ELF-1 (cell line): ENCODE data around the gene SHANK2.
A peak's percentile ranks its signal among the peaks of the same experiment; 100 is the strongest.

Experiments used
- DNase-seq: peaks from one replicate; pipeline ENCODE4 v3.0.0-alpha.2; 2016; ENCODE audit warnings: low read depth, low spot score

Gene SHANK2

DNA sequence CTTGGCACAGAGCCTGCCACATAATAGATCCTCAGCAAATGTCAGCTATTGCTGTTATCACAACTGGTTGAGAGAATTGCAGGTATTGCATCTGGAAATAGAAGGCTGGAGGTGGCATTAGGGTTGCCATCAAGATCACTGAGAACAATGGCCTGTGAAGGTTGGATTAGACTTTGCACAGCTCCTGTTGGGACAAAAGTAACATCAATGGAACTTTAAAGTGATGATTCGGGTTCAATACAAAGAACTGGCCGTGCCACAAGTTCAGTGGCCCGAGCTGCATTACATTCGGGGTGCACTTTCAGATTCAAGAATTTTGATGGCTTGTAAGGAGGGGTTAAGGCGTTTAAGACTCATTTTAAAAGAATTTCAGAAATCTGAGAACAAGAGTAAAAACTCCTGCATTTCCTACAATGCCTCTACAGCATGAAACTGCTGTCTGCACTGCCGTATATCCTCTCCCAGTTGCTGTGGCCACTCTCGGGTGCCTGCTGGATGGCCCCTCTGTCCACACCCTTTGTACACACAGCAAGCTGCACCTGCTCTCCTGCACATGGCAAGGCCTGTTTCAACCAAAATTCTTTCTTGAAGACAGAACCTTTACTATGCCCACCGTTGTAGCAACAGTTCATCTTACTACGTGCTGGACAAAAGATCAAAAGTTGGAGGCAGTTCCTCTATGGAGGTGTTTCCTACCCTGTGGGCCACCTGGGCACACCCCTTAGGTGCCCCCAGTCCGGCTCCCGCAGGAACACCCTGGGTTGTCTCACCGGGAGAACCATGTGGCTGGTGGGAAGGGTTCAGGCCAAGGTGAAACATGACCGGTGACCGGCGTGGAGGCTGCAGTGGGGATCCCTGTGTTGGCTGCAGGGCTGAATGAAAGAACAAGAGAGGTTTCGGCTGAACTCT, 17.5 kb upstream of the SHANK2 start:
- DNase-seq = no peak

DNA sequence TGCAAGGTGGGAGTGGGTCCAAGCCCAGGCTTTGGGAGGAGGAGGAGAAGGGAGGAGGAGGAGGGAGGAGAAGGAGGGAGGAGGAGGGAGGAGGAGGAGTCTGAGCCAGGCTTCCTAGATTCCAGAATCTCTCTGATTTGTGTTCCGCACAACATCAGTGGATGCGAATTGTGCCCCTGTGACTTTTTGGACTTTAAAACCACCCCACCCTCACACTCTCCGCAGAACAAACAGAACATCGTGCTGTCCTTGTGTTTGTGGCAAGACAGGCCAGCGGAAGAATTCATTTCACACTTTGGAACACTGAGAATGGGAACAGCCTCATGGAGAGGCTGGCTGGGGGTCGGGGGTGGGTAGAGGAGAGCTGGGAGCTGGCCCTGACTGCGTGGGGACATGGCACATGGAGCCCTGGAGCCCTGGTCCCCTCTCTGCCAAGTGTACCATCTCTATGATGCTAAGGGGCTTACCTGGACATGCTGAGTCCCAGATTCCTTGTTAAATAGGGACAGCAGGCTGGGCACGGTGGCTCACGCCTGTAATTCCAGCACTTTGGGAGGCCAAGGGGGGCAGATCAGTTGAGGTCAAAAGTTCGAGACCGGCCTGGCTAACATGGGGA, 16.4 kb upstream of the SHANK2 start:
- no peak for DNase-seq

DNA sequence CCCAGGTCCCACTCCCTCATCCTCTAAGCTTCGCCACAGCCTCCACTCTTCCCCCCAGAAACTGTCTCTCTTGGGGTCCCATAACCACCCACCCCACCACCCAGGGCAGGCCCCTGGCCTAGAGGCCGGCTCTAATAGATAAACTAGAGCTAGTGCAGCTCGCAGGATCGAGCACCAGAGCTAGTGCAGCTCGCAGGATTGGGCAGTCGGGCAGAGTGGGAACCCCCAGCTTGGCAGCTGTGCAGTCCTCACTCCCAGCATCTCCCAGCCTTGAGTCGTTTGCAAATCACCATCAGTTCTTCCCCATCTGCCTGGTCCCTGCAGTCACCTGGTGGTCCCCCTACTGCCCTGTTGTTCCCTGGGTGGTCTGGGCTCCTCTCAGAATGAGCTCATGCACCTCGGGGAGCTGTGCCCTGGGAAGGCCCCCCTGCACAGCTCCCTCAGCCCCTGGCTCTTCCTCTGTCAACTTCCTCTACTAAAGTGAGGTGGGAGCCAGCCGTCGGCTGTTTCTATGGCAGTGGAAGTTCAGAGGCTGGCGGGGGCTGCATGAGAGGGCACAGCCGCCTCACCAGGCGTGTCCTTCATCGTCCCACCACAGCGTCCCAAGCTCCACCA, 15.5 kb upstream of the SHANK2 start:
- DNase-seq = no peak

DNA sequence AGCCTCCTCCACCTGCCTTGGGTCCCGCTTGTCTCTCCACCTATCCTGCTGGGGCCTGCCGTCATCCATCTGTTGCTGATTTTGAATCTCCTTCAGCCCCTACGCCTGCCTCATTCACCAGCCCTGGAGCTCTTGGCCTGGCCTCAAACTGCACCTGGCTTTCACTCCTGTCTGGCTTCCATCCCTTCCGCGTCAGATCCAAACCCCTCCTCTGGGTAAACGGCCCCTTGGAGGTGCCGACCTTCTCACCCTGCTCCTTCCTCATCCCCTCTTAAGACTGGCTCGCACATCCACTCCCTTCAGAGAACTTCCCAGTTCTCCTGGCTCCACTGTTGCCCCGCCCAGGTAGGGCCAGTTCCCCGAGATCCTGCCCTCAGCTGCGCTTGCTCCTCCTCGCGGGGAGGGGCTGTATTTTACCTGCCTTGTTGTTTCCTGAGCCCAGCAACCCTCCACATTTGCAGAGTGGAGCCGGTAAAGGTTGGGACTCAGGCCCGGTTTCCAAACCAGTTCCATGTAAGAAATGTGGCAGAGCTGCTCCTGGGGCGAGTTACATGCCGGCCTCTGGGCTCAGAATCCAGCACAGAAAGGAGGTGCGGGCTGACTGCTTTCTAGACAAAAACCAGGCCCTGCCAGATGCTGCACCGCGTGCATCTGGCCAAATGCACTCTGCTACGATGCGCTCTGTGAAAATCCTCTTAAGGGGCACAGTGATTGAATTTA, 13.9 kb upstream of the SHANK2 start:
- DNase-seq = peak; percentile 86

DNA sequence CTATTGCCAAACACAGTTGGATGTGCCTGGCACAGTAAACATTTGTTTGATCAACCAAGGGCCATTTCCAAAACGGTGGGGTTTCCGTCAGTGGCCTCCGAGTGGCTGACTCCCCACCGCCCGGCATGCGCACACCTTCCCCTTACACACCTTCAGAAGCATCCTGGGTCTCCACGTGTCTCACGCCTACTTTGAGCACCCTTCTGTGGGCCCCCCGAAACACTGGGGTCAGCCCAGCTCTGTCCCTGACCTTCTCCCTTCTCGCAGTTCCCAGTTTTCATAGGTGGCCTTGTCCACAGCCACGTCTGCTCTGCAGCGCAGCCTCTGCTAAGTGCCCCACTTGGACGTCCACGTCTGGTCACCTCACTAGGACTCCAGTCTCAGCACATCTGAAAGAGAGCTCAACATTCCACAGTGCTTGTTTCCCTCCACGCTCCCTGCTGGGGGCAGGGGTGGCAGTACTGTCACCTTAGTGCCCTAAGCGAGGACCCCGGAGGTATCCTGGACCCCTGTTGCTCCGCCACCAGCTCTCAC, 13.2 kb upstream of the SHANK2 start:
- DNase-seq = no peak

DNA sequence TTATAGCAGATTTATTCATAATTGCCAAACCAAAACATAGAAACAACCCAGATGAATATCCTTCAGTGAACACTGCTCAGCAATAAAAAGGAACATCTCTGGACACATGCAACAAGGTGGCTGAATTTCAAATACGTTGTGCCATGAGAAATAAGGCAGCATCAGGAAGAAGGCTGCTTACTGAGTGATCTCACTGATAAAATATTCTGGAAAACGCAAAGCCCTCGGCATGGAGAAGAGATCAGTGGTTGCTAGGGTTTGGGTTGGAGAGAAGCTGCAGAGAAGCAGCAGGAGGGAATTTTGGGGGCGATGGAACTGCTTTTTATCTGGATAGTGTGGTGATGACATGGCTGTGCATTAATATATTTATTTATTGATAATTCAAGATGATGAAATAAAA, 11.0 kb upstream of the SHANK2 start:
- DNase-seq = no peak

DNA sequence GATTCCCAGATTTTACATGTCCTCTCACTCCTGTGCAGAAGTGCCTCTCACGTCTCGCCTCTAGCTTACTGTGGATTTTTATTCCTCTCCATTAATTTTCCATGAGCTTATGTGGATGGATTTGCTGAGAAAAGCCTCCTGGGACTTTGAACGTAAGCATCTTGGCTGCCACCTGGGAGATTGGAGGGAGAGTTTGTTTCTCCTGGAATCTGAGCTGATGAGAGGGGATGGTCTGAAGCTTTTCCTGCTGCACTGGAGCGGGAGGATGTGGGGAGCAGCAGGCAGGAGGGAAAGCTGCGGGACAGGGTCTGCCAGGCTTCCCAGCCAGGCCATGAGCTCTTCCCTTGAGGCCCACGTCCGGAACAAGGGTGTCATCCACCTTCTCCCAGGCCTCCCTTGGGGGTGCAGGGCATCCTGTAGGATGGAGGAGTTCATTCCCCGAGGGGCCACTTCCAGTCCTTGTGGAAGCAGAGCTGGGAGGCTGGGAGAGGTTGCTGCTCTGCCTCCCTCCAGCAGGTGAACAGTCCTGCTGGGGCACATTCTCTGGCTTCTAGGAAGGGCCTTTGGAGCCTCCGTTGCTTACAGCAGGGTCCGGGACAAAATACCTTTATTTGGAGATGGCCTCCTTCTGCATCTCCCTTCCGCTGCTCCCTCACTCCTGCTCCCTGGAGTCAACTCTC, 3.6 kb upstream of the SHANK2 start:
- DNase-seq = peak; percentile 69

DNA sequence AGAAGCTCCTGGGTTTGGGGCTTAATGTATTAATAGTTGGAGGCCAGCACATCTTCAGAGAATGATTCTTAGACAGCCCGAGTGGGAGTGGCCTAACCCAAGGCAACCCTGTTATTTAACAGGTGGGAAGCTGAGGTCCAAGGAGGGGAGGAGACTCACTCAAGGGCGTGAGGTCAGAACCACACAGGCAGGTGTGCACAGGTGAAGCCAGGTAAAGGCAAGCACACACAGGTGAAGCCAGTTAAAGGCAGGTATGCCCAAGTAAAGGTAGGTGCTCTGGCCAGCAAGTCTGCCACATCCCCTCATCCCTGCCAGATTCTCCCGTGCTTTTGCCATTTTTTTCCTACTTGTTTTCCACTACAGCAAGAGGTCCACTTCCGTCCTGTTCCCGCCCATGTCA, 2.9 kb upstream of the SHANK2 start:
- no peak for DNase-seq

DNA sequence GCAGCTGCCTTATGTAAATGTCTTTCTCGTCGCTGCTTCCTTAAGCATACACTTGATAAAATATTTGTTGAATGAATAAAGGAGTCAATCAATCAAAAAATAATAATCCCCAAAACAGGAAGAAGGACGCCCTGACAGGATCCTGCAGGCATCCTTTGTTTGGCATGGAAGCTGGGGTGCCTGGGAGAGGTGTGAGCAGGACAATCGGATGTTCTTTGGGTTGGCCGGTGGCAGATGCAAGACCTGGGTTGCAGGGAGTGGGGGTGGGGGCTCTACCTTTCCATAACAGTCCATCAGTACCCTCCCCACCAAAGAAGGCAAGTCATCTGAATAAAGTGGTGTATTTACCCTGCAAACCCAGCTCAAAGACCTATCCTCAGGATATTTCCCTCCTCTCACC, 1.4 kb upstream of the SHANK2 start:
- DNase-seq = no peak

DNA sequence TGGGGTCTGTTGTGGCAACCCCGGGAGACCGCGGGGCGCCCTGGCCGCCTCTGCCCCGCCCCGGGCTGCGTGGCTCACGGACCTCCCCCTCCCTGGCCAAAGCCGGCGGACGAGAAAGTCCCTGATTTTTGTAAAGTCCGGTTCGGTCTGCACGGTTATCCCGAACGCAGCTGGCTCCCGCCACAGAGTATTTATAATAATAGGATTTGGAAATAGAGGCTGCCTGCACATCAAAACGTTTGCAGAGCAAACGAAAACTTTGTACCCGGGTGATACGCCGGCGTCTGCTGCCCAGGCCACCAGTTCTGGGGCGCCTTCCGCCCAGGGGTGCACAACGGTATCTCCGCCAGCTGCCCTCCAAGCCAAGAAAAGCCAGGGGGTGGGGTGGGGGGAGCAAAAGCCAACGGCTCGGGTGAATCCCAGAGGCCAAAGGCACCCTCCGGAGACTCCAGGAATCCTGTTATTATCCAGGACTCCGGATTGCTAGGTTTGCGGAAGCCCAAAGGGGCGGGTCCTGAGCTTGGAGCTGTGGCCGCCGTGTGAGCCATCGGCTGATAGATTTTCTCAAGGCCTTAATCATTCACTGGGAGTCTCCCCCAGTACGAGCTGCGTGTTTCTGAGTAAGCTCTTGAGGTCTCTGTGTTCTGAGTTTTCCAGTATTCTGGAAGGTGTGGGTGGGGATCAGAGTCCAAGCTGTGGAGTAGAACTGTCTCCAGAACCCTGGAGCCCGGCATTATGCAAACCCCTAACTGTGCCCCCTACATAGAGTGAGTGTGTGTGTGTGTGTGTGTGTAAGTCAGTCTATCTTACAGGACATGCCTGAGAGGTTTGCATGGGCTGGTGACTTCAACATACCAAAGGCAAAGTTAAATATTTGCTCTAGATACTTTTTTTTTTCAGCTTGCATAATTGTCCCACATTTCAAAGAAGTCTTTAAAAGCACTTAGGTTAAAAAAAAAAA, 673 bp upstream of the SHANK2 start:
- DNase-seq = peak; percentile 70

DNA sequence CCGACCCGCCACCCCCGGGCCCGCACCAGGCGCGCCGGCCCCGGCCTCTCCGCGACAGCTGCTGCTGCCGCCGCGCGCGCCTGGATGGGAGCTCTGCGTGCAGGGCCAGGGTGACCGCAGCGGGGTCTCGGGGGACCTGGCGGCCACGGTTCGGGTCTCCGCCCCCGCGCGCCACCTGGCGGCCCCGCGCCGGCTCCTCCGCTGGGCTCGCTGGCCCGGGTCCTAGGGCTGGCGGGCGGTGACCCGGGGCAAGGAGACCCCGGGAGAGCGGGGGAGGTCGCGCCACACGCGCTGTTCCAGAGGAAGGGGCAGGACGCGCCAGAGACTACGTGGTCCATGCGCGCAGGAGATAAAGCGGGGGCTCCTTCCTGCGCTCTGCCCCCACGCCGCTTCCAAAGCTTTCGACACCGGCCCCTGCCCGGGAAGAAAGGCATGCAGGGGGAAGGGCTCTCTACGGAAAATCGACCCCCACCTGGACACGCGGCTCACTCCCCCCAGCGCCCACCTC, 562 bp downstream of the SHANK2 start:
- DNase-seq = peak; percentile 69

DNA sequence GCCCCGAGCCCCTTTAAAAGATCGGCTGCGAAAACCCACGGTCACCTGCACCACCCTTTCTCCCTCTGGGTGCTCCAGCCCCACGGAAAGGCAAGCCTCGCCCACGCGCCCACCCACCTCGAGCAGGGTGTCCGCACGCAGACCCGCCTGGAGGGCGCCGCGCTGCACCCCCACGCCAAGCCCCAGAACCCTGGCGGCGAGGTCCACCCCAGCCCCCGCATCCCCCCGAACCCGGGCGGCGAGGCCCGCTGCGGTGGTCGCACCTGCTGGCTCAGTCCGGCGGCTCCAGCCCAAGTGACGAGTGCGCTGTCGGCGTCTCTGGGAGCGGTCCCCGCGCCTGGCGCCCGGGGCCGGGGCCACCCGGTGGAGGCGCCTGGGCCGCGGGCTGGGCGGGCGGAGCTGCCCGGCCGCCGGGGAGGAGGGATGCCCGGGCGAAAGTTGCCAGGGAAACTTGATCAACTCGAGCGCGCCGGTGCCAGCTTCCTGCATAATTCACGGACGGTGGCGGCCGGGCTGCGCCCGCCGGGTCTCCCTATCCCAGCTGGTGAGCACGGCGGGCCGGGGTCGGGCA, 1.1 kb downstream of the SHANK2 start:
- DNase-seq = no peak

DNA sequence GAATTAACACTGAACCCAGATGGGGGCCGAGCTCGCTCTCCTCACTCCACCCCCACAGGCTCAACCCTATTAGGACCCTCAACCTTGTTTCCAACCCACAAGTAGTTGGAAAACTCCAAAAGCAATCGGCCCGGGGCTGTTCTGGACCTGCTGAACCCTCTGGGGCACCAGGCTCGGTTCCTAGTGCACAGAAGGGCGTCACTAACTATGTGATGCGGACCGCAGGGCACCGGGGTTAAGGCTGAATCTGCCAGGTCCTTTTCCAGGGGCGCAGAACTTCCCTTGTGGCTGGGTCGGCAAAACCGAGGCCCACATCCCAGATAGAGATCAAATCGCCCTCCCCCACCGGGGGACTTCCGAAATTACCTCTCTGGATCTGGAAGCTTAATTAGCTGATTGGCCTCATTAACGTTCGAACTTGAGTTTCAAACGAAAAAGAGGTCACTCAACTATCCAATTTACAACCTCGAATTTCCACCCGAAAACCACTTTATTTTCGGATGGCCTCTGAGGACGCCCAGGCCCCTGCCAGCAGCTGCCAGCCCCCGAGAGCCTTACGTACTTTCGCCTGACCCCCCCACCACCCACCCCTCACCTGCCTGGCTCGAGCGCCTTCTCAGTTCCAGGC, 1.7 kb downstream of the SHANK2 start:
- no peak for DNase-seq

DNA sequence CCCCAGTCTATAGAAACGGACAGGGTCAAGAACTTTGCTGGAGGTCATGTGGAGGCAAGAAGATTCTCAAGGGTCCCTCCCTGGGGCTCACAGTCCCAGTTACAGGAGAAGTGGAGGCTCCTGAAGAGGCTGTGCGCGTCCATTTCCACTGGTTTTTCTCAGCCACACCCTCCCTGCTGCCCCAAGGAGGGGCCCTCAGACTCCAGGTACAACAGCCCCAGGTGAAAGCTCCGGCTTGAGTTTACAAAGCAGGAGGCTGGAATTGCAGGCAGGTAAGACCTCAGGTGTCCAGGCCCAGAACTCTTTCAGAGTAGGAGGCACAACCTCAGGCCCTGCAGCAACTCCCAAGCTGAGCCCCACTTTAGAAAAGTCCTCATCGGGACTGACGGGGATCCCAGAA, 3.1 kb downstream of the SHANK2 start:
- DNase-seq = peak; percentile 64

DNA sequence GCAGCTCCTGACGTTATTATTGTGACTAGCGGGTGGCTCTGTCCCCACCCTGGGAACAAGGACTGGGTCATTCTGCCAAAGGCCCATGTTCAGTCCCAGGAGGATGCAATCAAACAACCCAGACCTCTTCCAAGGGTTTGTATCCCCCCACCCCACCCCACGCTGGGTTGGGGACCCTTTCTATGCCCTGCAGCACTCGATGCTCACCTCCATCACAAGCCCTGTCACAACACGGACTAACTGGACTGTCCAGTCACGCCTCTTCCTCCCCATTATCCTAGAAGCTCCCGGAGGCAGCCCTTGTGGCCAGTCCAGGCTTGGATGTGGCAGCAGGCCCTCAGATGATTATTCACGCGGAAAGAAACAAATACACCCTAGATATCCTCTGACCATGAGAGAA, 3.7 kb downstream of the SHANK2 start:
- peak; percentile 43 for DNase-seq

DNA sequence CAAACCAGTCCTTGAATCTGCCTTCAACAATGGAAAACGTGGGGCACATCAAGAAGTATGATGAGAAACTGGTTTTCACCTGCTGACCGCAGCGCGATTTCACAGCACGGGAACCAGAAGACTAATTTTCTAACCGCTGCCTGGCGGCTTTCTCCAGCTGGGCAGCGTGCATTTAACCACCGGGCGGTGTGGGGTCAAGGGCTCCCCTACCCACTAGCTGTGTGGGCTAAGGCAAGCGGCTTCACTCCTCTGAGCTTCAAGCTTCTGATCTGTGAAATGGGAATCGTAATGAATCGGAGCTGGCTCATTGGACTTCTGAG, 4.2 kb downstream of the SHANK2 start:
- no peak for DNase-seq

DNA sequence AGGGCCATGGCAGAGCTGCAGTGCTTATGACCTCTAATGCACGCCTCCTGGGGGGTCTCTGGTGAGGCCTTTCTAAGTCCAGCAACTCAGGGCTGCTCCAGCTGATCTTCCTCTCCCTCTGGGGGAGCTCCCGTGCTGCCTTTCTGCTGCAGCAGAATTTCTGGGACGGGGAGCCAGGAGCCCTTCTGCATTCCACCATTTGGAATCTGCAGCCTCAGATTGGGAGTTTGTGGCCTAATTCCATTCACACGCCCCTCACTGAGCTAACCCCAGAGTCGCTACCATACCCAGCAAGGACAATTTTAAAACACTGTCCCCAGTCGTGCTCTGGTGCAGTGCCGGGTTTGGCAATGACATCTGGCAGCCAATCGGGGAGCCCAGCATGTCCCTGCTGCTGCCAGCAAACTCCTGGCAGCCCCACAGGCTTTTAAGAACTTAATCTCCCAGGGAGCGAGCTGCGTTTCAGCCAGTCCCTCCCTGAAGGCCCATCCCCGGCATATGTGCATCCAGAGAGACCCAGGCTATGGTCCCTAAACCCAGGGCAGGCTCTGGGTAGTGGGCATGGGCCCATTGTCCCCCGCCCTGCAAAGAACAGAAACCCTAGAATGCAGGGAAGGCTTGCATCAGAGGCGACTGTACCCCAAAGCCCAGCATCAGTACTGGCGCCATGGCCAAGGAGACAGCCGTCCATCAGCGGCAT, 4.7 kb downstream of the SHANK2 start:
- DNase-seq = peak; percentile 53

DNA sequence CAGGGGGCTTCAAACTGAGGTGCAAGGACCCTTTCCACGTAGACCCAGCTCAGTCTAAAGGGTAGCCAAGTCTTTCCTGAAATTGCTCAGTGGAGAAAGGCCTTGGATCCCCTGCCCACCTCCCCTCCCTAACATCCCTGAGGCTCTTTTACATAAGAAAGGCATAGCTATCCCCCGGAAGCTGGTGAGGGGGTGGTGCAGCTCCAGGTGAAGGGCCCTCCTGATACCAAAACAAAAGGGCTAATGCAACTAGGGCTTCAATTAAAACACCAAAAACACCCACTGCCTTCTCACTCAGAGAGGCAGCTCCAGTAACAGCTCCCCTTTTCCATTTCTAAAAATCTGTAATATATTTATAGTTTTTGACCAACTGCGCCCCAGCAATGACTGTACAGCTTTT, 5.8 kb downstream of the SHANK2 start:
- DNase-seq = peak; percentile 91
